Activated CD4-positive, alpha-beta T cell treated with anti-CD3 and anti-CD28 coated beads, Interleukin-10, Interleukin-2, amounts not matched to agents 100 ng/mL and 50 ng/mL, durations not matched to agents 16 hours and 8 hours (primary cell): Measurements from ENCODE around the gene LHX2.
A peak's percentile ranks its signal among the peaks of the same experiment; 100 is the strongest.

Source experiments
- DNase-seq: peaks from one replicate; pipeline ENCODE4 v3.0.0-alpha.2; 2020

Gene LHX2

DNA sequence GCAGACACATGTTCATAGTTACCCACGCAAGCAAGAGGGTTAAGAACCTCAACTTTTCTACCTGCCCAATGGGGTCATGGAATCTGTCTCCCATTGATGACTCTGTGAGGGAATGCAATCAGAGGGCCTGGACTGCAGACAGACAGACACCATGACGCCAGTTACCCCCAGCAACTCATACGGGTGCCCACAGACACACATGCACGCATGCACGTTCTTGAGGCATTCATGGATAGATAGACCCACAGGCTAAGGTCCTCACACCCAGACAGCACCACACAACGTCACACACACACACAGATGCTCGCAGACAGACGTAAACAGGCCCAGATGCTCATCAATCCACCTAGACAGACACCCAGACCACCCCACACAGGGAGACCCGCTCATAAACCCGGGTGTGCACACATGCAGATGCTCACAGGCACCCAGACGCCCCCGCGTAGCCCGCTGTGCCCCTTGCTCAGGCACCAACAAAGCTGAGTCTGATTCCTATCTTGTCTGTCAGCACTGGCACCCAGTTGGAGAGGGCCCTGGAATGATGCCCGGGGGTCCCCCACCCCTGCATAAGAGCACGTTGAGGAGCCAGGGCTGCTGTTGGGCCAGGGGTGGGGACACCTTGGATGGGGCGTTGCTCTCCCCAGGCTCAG is 23.6 kb downstream of the LHX2 start:
- no peak for DNase-seq

DNA sequence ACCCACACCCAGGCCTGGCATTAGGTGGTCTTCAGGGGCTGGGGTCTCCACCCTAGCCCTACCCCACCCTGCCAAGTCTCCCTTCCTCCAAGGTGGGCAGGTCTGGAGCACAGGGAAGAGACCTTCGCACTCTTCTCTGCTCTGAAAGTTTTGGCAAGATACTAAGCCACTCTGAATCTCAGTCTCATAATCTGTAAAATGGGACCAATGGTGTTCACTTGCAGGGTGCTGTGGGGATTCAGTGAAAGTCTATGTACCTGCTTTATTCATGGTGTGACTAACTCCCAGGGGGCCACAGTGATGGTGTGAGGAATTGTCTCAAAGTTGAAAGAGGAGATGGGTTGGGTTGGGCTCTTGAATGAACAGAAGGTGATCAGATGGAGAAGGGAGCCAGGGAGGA is 25.0 kb downstream of the LHX2 start:
- no peak for DNase-seq

DNA sequence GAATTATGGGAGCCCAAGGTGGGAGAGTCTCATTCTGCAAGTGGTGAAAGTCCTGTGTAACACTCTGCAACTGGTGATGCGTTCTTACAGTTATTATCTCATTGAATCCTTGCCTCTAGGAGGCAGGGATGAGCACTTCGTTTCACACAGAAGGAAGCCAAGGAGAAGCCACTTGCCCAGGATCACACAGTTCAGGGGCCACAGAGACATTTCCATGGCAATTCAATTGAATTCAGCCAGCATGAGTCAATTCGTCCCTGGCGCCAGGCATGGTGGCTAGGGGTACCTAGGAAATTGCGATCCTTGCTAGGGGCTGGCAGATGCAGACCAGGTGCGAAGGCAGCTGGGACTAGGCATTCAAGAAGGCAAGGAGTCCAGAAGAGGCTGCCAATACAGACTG is 26.2 kb downstream of the LHX2 start:
- DNase-seq, result no peak

DNA sequence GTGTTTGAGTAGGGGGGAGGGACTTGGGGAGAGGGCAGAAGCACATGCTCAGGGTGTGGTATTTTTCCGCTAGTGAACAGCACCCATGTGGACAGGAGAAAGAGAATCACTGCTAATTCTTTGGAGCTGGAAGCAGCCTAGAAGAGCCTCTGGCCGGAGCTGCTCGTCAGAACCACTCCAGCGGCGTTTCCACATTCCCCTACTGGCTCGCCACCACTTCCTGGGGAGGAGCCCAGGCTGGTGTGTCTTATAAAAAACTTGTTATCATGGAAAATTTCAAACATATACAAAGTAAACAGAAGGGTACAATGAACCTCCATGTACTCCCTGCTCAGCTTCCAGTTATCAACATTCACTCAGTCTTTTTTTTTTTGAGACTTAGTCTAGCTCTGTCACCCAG is 26.7 kb downstream of the LHX2 start:
- no peak for DNase-seq

DNA sequence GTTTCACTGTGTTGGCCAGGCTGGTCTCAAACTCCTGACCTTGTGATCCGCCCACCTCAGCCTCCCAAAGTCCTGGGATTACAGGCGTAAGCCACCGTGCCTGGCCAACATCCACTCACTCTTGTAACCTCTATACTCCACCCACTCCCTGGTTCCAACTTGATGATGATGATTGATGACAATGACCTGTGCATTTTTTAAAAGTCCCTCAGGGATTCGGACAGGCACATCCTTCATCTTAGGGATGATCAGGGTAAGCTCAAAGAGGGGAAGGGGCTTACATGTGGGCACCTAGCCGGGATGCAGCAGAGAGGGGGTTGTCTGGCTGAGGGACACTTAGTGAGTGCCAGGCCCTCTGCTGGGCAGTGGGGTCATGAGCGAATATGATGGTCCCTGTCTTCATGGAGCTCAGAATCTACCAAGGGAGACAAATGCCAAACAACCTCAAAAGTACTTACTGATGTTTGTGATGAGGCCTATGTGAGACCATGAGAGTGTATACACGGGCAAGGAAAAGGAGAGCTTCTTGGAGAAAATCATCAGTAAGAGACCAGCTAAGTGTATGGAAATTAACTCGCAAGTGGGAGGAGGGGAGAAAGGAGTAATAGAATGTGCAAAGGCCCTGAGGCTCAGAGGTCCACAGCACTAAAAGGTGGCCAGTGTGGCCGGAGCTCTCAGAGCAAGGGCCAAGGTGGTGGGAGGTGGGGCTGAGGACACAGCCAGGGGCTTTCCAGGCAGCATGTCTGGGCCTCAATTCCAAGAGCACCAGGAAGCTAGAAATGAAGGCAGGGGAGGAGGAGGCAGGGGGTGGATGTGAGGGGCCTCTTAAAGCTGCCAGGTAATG is 27.4 kb downstream of the LHX2 start:
- no peak for DNase-seq

DNA sequence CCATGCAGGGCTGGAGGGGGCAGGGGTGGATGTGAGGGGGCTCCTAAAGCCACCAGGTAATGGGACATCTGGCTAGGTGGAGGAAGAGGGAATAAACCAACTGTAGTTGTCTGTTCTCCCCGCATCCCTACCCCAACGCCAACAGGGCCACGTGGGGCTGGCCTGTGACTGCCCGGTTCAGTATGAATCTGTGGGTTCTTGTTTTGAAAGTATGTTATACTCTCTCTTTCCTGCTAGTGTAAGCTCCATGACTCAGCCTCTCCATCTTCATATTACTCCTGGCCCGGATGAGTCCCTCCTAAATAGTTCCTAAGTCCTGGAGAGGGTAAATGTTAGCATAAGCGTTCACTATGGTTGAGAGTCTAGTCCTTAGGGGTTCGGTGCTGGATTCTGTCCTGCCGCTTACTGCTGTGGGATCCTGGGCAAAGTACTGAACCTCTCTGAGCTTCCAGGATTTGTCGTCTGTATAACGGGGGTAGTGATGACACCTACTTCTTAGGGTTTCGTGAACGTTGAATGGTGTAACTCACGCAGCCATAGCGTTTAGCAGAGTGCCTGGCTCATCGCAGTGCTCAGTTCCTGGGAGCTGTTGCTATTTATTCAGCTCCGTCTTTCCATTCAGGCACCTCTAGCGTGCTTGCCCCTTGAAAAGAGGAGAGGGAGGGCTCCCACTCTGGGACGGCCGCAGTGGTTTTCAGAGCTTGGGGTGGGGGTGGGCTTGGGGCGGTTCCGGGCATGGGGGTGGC is 28.8 kb downstream of the LHX2 start:
- peak; percentile 30 for DNase-seq

DNA sequence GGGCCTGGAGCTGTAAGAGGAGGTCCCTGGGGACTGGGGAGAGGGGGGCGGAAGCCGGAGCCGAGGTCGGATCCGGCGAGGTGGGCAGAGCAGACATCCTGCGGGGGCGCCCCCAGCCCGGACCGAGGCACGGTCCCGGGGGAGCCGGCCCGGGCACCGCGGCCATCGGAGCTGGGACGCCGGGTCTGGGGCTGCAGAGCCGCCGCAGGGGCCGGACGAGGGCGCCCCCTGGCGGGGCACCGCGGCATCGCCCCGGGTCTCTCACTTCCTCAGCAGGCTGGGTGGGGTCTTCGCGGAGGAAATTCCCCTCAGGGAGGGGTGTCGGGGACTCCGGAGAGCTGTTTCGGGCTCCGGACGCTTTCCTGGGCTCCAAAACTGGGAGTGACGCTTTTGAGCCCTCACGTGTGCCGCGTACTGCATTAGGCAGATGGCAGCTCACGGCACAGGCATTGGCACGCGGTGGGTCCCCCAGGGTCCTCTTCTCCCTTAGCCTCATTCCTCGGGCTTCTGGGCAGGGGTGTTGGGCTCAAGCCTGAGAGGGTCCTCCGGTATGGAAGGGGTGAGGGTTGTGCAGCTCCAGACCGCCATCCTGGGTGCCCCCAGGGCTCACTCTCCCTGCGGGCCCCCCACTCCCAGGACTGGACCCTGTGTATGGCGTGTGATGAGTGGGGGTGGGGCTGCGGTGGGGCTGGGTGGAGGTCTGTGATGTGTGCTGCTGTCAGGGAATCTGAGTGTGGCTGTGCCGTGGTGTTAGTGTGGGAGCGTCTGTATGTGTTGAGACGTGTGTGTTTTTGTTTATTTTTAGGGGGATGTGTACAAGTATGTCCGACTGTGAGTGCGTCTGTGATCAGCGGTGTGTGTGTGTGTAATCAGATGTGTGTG is 29.6 kb downstream of the LHX2 start:
- DNase-seq, result peak; percentile 42

DNA sequence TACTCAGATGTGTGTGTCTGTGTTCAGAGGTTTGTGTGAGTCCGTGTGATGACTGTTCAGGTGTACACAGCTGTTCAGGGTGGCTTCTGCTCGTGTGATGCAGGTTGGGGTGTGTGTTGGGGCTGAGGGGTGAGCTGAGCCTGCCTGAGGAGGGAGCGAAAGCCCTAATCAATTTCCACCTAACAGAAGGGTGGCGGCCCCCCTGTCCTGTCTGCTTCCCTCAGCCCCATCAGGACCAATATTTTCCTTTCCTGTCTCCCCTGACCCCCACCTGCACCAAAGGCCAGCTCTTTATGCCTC is 30.2 kb downstream of the LHX2 start:
- no peak for DNase-seq

DNA sequence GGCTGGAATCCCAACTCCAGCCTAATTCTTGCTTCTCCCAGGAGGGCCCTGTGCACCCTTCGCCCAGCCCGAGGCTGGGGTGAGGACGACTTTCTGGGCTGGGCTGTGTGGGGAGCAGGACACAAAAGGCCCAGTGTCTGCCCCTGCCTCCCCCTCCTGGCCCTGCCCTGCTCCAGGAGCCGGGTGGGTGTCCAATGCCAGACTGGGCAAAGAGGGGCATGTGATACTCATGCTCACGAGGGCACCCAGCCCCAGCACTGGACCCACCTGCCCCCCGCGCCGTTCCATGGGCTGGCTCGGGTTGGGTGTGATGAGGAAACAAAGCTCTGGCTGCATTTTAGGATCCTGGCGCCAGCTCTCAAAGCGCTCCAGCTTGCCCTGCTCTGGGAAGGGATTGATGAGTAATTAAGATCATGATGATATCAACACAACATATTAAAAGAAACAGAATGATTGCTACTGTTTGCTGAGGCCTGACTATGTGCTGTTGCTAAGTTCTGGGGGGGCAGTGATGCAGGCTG is 30.7 kb downstream of the LHX2 start:
- no peak for DNase-seq

DNA sequence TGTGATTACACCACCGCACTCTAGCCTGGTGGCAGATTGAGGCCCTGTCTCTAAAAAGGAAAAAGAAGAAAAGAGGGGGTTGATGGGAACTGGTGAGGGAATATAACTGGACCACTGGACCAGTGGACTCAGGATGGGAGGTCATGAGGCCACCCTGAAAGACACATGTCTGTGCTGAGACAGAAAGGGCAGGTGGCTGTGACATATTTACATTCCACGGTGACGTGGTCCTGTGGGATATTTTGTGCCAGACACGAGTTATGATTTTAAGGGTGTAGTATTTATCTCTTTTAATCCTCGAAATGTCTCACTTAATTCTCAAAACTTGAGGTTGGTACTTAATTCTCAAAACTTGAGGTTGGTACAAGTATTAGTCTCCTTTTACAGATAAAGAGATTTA is 32.9 kb downstream of the LHX2 start:
- DNase-seq, result no peak

DNA sequence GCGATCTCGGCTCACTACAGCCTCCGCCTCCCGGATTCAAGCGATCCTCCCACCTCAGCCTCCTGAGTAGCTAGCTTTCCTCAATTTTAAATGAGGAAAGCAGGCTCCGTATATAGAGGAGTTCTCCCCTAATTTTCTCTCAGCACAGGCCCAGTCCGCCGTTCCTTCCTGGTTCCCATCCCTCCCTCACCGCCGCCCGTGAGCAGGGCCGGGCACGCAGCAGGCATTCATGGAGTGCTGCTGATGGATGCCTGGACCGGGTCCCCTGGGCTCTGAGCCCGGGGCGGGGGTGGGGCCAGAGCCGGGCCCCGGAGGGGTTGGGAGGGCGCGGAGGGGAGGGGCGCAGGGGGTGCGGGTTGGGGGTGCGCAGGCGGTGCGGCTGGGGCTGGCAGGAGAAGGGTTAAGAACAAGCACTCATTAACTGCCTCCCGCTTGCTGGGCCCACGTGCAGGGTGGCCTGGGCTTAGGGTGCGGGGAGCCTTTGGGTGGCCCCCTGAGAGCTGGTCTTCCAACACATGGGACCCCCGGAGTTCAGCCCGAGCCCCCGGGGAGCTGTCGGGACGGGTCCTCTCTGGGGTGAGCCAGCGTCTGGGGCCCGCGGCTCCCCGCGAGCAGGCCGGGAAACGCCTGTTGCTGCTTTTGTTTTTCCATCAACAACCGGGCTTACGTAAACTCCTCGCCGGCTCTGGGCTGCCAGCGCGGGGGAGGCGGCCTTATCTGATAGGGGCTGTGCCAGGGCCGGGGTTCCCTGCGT is 33.7 kb downstream of the LHX2 start:
- DNase-seq, result no peak

DNA sequence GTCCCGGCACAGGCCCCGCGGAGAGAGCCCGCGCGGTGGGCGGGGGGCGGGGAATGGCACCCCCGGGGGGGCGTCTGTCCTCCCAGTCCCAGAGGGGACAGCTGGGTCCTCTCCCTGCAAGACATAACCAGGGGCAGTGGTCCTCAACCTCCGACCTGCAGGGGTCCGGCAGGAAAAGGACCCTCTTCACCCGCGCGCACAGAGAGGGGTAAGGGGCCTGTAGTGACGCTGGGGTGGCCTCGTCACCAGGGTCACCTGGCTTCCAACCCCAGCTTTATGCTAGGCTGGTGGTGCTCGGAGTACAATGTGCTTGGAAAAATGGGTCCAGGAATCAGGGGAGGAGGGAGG is 34.2 kb downstream of the LHX2 start:
- no peak for DNase-seq

DNA sequence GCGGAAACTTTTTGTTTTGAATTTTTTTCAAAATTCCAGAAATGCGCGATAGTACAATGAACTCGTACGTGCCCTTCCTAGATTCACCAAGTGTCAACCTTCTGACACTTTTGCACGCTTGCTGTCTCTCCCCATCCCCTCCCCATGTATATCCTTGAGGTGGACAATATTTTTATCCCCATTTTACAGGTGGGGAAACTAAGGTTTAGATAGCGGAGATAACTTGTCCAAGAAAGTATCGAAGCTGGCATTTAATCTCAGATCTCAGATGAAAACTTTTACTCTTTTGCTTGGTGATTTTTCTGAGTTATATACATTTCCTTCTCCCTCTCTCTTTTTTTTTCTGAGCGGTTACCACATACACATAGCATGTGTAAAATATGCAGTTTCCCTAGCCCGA is 34.6 kb downstream of the LHX2 start:
- DNase-seq, result no peak

DNA sequence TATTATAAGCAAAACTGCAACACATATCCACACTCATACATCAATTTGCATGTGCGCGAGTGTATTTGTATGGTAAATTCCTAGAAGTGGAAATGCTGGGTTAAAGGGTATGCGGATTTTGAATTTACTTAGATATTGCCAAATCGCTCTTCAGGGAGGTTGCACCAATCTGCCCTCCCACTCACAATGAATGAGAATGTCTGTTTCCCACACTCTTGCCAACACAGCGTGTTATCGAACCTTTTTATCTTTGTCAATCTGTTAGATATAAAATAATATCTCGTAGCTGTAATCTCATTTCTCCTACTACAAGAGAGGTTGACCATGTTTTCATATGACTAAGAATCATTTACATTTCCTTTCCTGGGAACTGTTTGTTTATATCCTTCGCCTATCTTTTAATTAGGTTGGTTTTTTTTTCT is 35.7 kb downstream of the LHX2 start:
- DNase-seq, result no peak

DNA sequence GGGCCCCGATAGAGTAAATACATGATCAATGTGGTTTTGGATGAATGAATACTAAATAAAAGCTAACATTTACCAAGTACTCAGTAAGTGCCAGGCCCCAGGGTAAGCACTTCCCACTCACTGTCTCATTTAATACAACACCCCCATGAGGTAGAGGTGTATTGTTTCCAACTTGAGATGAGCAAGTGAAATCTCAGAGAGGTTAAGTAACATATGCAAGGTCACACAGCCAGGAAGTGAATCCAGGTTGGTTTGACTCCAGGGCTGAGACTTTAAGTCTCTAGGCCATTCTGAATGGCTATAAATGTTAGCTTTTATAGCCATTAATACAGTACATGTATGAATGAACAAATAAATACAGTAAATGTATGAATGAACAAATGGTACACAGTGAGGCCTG is 39.4 kb downstream of the LHX2 start:
- no peak for DNase-seq

DNA sequence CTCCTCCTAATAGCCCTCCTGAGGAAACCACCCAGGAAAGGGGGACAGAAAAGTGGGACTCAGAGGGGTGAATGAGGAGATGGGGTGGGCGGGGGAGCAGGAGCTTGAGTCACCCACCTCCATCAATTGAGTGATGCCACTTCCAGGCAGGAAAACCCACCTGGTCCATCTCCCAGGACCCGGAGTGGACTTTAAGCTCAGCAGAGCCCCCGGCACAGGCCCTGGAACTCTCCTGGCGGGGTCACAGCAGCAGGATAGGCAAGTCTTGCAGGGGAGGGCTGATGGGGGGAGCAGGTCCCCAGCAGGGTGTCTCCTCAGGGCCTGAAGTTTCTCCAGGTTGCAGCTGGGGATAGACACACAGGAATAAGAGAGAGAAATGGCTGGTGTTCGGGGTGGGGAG is 40.8 kb downstream of the LHX2 start:
- DNase-seq, result no peak

DNA sequence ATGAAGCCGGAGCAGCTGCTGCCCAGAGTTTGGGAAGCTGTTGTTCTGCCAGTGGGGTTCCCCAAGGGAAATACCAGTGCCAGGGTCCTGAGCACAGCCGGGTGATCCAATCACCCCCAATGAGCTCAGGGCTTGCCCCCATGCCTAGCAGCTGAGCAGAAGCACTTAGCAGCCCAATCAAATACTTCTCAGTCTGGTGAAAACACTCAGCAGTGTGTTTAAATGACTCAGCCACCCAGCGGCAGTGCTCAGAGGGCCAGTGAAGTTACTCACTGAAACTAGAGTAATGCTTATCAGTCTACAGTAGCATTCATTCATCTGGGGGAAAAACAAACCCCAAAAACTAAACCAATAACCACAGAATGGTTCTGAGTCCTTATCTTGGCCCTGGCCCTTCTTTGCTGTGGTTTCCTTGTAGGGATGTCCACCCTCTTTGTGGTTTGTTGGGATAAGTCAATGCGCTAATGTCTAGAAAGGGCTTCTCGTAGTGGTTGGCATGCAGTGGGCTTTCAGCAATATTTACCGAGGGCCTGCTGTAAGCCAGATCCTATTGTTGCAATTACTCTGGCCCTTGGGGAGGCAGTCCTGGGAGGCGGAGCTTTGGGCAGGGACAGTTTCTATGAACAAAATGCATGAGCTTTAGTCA is 43.1 kb downstream of the LHX2 start:
- DNase-seq, result peak; percentile 85

DNA sequence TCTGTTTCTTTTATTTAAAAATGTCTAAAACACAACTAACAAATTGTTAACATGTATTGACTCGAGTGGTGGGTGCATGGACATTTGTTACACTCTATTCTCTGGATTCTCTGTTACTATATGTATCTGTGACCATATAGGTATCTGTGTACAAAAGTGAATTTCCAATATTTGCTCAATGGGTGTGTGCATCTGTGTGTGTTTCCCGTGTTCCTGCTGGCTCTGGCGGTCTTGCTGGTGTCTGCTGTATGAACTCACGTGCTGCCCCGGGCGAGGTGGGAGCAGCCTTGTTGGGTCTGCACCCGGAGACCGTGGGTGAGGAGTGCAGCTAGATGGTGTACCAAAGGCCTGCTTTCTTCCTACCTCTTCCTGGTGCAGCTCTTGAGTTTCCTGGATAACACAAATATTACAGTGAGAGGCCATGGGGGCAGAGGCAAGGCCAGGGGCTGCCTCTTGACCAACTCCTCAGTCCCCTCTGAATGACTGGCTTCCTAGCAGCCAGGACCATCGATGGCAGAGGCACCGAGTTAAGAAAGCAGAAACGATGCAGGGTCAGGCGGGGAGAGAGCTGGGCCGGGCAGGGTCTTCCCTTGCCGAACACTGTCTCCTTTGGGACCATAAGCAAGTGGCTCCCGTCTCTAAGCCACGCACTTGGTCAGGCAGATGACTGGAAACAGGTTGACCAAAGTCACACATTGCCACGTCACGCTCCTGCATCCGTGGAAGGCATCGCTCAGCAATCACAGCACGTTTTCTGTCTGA is 49.5 kb downstream of the LHX2 start:
- DNase-seq, result no peak

DNA sequence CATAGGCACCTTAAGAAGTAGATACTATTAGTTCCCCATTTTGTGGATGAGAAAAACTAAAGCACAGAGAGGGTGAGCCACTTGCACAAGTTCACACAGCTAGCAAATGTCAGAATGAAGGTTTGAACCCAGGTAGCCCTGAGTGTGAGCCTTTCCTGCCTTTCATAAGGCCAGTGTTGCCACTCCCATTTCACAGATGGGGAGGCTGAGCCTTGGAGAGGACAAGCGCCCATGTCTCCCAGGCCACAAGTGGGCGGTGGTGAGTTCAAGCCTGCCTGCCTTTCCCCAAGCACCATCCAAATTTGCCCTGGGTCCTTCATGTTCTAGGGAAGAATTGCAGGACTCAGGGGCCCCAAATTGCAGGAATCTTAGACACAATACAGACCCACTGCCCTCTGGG is 50.6 kb downstream of the LHX2 start:
- DNase-seq, result no peak

DNA sequence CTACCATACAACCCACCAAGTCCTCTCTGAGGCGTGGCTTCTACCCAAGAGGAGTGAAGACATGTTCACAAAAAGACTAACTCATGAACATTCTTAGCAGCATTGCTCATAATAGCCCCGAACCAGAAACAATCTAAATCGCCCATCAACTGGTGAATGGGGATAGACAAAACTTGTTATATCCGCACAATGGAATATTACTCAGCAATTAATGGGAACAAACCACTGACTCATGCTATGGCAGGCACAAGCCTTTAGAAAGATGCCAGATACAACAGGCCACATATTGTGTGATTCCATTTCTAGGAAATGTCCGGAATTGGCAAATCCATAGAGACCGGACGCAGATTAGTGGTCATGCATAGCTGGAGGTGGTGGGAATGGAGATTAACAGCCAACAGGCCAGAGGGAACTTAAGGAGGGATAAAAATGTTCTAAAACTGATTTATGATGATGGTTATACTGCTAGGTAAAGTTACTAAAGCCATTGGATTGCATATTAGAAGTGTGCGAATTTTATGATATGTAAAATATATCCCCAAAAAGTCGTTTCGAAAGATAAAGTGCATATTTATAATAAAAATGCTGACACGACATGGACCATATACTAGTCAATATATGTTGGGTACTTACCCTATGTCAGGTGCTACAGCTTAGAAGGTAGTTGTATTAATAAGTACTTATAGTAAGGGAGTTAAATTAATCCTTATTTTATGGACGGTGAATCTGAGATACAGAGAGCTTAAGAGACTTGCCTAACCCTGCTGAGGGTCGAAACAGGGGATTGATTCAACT is 55.4 kb downstream of the LHX2 start:
- DNase-seq, result no peak
